Left lung (tissue), 10 donors: Measurements from ENCODE around the gene FOXF2. TPM values are rescaled to one million over a fixed set of nuclear protein-coding genes. Genes with fewer than 3 reads are reported as not detected.

ENCODE experiments used
- ATAC-seq: fragments of 200-7000 bp; cut with Tn5 transposase; one replicate; pipeline ENCODE4 v1.9.1; 2020; ENCODE audit warnings: moderate library complexity
- DNase-seq, 4 donors: peaks; one replicate each; pipeline ENCODE4 v3.0.0-alpha.2; 2013 to 2020
- H3K27ac ChIP-seq, 2 donors: fragments of 200-600 bp; sonication (generic) in 1 of 2; one replicate each; pipeline versions ENCODE4 v1.5.0 to v1.8.0; 2020 to 2021
- H3K27me3 ChIP-seq, 2 donors: fragments of 200-600 bp; sonication (generic) in 1 of 2; one replicate each; pipeline versions ENCODE4 v1.5.0 to v1.8.0; 2020 to 2021
- H3K36me3 ChIP-seq, 2 donors: fragments of 200-600 bp; sonication (generic) in 1 of 2; one replicate each; pipeline versions ENCODE4 v1.5.0 to v1.8.0; 2020 to 2021
- H3K4me1 ChIP-seq, 2 donors: fragments of 200-600 bp; one replicate each; pipeline ENCODE4 v1.8.0; 2021
- H3K4me3 ChIP-seq, 2 donors: fragments of 200-600 bp; sonication (generic) in 1 of 2; one replicate each; pipeline versions ENCODE4 v1.5.0 to v1.8.0; 2020 to 2021; ENCODE audit warnings: mild to moderate bottlenecking in 1 of 2
- H3K9me3 ChIP-seq, 2 donors: fragments of 200-600 bp; sonication (generic) in 1 of 2; one replicate each; pipeline versions ENCODE4 v1.5.0 to v1.8.0; 2020 to 2021
- CTCF ChIP-seq, 2 donors: fragments of 200-600 bp; sonication (generic) in 1 of 2; IDR thresholded peaks; one replicate each; pipeline versions ENCODE4 v1.5.0 to v1.8.0; 2021; ENCODE audit warnings: antibody characterized with exemption in 2 of 2
- intact Hi-C, 2 donors: fragments of 100-400 bp; cut with DNase I; formaldehyde crosslinking; loops; one replicate each; pipeline versions ENCODE4 v1.11.2 to v1.14.2; 2022
- polyA plus RNA-seq, 6 donors: library from polyadenylated mRNA; unstranded; fragments of 120-200 nt; gene quantifications; one replicate each; pipeline ENCODE4 v1.2.1, GENCODE V29; 2013; ENCODE audit not compliant: insufficient read length in 6 of 6
- total RNA-seq, 2 donors: library from RNA; stranded (reverse); fragmentation: NEBNext Ultra II Directional; extraction: Animal tissue kit (Norgen Biotek cat#: 25700); gene quantifications; one replicate each; pipeline ENCODE4 v1.2.1, GENCODE V29; 2021
- donor health status: DM: no; HTN: yes; CAD: no.
- donor health status: DM: no; HTN: no; CAD: no.

FOXF2 gene
- total and polyA plus RNA-seq, 8 donors = 12.6 to 69.7 (median 56.3) TPM

GRCh38 chr6:1384549-1385128 is 4.7 kb upstream of the FOXF2 start:
- no peaks in the 10 kb centered on the region for H3K9me3 ChIP-seq
- H3K27me3 ChIP-seq = peaks cover 81 to 100% of the 10 kb centered on the region in 2 donors
- no peak overlapping the region for H3K27ac ChIP-seq
- no peak for TF ChIP-seq CTCF (IDR thresholded peaks at IDR 0.05)
- no peaks in the 10 kb centered on the region for H3K36me3 ChIP-seq
- ATAC-seq (no peak), DNase-seq (peak in 2 of 4 donors; percentile 19 to 72)
- intact Hi-C loops = loop anchor here in 1 of 2 donors (5.0 to 10.0 kb wide), 2 partner anchors 582 to 790 kb away; no protein-coding TSS in a partner anchor
- H3K4me1 ChIP-seq = peaks cover 2 to 38% of the 10 kb centered on the region in 2 donors
- H3K4me3 ChIP-seq = no peak overlapping the region

DNA sequence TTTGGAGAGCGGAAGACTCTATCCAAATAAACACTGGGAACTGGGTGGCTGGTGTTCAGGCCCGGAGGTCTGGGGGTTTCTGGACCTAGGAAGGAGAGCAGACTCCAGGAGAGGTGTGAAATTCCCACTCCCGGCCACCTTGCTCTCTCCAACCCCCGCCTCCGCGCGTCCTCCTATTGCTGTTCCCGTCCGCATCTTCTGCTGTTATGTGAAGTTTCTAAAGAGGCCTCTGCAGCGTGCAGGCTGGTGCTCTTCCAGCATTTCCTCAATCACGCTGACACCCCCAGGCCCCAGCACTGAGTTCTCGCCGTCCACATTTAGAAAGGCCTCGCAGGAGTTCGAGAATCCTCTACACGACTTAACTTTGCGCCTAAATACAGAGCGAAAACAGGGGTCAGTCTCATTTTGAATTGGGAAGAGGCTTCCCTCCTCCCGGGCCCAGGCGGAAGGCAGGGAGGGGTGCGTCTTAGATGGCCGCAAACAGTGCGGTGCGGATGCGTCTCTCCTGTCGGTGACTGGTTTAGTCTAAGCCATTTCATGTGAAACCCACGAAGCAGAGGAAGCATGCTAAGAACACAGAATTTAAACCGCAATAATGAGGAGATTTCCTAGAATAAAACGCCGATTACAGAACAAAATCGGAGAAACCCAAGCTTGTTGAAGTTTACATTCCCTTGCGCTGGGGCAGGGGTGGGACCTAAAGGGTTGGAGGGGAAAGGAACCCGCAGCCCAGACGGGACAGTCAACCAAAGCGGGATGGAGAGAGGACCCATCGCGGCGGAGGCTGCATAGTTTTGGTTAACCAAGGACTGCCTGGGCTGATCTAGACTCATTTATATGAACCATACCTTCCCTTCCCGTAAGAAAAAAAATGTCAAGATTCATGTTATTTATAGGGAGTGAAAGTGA is 4.0 kb upstream of the FOXF2 start:
- no peak overlapping the region for H3K4me3 ChIP-seq
- peak in 1 of 4 donors; percentile 36 for DNase-seq
- H3K27me3 ChIP-seq = peaks cover 78 to 100% of the 10 kb centered on the region in 2 donors
- peaks cover 2 to 43% of the 10 kb centered on the region in 2 donors for H3K4me1 ChIP-seq
- intact Hi-C loops = loop anchor here in 1 of 2 donors (10.0 kb wide), 1 partner anchor 791 kb away; no protein-coding TSS in a partner anchor
- TF ChIP-seq CTCF (IDR thresholded peaks at IDR 0.05) = no peak
- ATAC-seq = no peak
- no peak overlapping the region for H3K27ac ChIP-seq
- no peaks in the 10 kb centered on the region for H3K36me3 ChIP-seq
- no peaks in the 10 kb centered on the region for H3K9me3 ChIP-seq

- no peak overlapping the region for H3K4me3 ChIP-seq
- H3K9me3 ChIP-seq = no peaks in the 10 kb centered on the region
- peaks cover 77 to 100% of the 10 kb centered on the region in 2 donors for H3K27me3 ChIP-seq
- H3K27ac ChIP-seq = no peak overlapping the region
- intact Hi-C loops = loop anchor here in 1 of 2 donors (10.0 kb wide), 1 partner anchor 791 kb away; no protein-coding TSS in a partner anchor
- DNase-seq (peak in 1 of 4 donors; percentile 13), ATAC-seq (no peak)
- no peak for TF ChIP-seq CTCF (IDR thresholded peaks at IDR 0.05)
- peaks cover 2 to 49% of the 10 kb centered on the region in 2 donors for H3K4me1 ChIP-seq
- no peaks in the 10 kb centered on the region for H3K36me3 ChIP-seq
These were observed 3.2 kb upstream of the FOXF2 start for GRCh38 chr6:1386038-1386709.

DNA sequence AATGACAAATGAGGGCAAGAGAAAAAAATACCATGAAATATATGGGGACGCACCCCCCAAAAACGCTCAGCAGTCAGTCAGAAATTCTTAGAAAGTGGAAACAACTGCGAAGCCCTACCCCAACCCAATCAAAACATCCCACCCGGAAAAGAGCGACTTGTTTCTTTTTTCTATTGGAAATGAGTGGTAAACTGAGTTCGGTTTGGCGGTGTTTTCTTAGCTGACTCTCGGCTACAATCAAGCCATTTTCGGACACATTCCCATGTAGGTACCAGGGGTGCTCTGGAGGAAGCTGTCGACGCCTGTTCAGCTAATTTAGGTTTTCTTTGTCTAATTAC is 1.9 kb upstream of the FOXF2 start:
- peaks cover 0 to 37% of the 10 kb centered on the region in 2 donors for H3K4me1 ChIP-seq
- no peaks in the 10 kb centered on the region for H3K9me3 ChIP-seq
- intact Hi-C loops = loop anchor here in 1 of 2 donors (10.0 kb wide), 1 partner anchor 793 kb away; no protein-coding TSS in a partner anchor
- H3K27me3 ChIP-seq = peaks cover 75 to 100% of the 10 kb centered on the region in 2 donors
- no peak overlapping the region for H3K4me3 ChIP-seq
- H3K36me3 ChIP-seq = no peaks in the 10 kb centered on the region
- no peak for TF ChIP-seq CTCF (IDR thresholded peaks at IDR 0.05)
- no peak for ATAC-seq
- H3K27ac ChIP-seq = peak overlapping the region in 1 of 2 donors; percentile 75
- DNase-seq = no peak
